Head of caudate nucleus (tissue), 42 donors: ENCODE results near the gene TWF2.

Experiments used
- DNase-seq, 42 donors: peaks; one replicate each; pipeline versions ENCODE4 v3.0.0 to v3.0.0-alpha.2; 2020 to 2021; ENCODE audit warnings: mixed read lengths in 7 of 42
- intact Hi-C: fragments of 100-400 bp; cut with DNase I; formaldehyde crosslinking; loops from one replicate; pipeline ENCODE4 v1.15.0; 2022

TWF2 gene

DNA sequence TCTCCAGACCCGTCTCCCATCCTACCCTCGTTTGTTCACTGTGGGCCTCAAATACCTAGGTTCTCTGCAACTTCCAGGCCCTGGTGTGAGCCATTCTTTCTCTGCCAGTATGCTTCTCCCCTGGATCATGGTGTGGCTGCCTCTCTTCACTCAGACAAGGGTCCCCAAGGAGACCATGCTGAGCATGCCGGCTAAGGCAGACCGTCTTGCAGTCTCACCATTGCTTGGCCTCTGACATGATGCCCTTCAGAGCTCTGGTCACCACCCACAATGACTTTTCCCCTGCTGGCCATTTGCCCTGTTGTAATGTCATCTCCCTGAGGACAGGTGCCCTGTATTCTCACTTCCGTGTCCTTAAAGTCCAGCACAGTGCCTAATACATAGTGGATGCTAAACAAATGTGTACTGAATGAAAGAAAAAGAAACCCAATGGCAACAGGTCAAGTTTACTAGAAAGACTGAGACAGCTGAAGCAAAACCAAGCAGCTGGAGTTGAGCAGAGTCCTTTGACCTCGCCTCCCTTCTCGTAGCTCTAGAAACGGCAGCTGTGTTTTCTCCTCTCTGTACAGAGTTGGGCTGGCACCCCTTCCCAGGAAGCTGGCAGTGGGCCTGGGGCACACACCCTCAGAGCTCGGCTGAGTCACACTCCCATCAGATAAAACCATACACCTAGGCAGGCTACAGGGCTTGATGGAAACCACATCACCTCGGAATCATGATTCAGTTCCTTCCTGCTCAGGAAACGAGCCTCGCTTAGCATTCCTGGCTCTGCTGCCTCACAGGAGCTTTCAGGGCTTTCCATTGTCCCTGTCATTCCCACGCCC, 22.2 kb downstream of the TWF2 start:
- peak in 2 of 42 donors; percentile 11 to 15 for DNase-seq
- intact Hi-C loops, result no loop called here

DNA sequence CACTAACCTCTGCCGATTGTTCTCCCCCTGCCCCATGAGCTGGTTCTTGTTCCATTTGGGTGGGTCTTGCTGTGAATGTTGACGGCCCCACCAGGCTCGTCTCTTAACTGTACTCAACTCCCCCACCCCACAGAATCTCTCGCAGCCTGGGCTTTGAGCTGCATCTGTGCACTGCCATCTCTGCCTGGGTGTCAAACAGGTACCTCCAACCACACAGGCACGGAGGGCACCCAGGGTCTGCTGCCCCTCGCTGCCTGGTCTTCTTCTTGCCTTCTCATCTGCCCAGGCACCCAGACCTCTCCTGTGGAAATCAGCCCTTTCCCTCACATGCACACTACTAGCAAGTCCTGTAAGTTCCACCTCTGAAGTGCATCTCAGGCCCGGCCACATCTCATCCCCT, 23.6 kb downstream of the TWF2 start:
- intact Hi-C loops, result no loop called here
- peak in 1 of 42 donors; percentile 12 for DNase-seq

DNA sequence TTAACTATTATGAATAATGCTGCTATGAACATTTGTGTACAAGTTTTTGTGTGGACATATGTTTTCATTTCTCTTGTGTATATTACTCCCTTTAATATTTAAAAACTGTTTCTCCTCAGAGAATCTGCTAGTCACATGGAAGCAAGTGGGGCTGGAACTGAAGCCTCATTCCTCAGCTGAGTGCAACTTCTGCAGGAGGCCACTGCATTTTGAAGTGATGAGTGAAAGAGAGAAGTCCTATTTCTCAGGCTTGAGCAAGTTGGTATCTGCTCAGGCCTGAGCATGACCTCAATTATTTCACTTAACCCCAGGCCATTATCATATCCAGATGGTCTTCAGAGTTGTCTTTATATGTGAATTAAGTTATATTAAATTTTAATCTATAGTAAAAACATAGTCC, 25.1 kb downstream of the TWF2 start:
- no peak for DNase-seq
- intact Hi-C loops, result no loop called here

DNA sequence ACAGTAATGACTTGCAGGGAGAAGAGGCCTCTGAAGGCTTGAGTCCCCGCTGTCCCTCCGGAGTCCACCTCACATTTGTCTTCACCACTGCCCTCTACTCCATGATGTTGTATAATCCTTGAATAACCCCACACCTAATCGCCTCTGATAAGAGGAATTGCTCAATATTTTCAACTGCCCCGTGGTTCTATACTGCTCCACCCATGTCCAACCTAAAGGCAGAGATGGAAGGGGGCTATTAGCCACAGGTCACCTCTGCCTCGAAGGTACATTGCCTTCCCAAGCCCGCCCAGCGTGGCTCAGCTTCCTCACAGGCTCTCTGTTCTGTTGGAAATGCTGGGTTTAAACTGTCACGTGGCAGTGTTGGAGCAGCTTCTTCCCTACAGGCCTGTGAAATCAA, 26.0 kb downstream of the TWF2 start:
- intact Hi-C loops, result no loop called here
- no peak for DNase-seq

DNA sequence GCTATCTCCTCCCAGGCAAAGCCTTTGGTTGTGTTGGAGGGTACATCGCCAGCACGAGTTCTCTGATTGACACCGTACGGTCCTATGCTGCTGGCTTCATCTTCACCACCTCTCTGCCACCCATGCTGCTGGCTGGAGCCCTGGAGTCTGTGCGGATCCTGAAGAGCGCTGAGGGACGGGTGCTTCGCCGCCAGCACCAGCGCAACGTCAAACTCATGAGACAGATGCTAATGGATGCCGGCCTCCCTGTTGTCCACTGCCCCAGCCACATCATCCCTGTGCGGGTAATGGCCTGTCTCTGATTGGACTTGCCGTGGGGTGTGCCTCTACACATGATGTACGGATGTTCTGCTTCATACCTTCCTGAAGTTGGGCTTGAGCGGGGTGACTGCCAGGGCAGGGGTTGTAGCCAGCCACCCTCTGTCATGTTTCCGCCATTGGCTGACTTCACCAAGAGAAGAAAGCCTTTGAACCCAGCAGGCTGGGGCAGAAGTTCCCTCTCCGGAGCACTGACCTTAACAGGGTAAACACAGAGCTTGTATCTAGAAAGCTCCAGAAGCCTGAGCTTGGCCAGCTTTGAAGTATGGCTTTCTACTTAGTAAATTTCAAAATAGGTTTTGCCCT, 27.6 kb downstream of the TWF2 start:
- intact Hi-C loops, result no loop called here
- no peak for DNase-seq

DNA sequence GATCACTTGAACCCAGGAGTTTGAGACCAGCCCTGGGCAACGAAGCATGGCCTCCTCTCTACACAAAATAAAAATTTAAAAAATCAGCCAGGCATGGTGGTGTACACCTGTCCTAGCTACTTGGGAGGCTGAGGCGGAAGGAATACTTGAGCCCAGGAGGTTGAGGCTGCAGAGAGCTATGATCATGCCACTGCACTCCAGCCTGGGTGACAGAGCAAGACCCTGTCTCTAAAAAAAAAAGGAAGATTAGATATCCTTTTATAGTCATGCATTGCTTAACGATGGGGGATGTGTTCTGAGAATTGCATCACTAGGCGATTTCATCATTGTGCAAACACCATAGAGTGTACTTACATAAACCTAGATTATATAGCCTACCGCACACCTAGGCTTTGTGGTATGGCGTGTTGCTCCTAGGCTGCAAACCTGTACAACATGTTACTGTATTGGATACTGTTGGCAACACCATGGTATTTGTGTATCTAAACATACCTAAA, 28.4 kb downstream of the TWF2 start:
- no peak for DNase-seq
- intact Hi-C loops, result no loop called here

DNA sequence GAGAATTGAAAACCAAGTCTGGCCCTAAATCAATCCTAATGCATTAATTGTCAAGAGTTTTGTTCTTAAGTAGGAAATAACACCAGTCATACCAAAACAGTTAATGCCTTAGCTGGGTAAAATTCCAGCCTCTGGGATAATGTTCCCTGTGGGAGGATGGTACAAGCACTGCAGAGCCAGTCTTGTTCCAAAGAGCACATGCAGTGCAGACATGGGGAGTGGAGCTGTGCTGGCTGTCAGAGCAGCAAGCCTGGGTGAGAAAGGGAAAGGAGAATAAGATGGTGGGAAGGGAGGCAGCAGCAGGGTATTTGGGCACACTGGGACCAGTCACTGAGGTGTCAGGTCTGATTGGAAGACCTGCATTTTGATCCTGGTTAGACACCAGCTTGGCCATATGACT, 28.9 kb downstream of the TWF2 start:
- no peak for DNase-seq

DNA sequence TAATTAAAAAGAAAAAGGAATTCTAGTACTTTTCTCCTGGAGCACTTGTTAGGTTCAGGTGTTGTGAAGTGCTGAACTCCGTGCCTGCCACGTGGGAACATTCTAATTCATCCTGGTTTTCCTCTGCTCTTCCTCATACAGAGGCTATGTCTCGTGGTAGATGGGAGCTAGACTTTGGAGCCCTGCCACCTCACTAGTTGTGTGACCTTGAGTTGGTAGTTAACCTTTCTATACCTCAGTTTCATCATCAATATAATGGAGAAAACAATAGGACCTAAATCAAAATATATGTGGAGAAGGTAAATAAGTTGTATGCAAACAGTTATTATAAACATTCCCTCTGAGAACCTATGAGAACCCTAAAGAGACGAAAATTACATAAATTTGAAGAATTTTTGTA, 30.4 kb downstream of the TWF2 start:
- no peak for DNase-seq

More for the DNA sequence above, 28.9 kb downstream of the TWF2 start:
- intact Hi-C loops, result no loop called here

DNA sequence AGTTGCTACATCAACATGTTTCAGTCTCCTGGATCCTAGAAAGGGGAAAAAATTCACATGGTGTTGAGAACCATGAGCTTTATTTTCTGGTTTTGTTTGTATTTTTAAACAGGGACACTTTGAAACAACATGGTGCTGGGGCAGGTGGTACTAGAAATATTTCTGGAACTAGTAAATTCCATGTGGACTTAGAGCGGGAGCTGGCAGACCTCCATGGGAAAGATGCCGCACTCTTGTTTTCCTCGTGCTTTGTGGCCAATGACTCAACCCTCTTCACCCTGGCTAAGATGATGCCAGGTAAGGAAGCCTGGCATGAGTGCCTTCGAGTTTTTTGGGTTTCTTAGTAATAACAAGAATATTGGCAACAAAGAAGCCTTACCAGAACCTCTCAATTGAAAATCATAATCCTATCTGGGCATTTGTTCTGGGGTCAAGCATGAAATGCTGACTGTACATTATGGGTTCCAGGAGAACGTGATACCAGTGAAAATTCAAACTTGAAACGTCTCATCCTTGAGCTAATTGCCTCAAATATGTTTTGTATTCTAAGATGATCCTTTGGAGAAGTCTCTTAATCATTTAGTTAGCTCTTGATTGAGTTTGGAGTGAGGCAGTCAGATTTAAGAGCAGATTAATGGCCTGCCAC, 33.1 kb downstream of the TWF2 start:
- DNase-seq, result no peak
- intact Hi-C loops, result no loop called here

More for the DNA sequence above, 30.4 kb downstream of the TWF2 start:
- intact Hi-C loops, result no loop called here

DNA sequence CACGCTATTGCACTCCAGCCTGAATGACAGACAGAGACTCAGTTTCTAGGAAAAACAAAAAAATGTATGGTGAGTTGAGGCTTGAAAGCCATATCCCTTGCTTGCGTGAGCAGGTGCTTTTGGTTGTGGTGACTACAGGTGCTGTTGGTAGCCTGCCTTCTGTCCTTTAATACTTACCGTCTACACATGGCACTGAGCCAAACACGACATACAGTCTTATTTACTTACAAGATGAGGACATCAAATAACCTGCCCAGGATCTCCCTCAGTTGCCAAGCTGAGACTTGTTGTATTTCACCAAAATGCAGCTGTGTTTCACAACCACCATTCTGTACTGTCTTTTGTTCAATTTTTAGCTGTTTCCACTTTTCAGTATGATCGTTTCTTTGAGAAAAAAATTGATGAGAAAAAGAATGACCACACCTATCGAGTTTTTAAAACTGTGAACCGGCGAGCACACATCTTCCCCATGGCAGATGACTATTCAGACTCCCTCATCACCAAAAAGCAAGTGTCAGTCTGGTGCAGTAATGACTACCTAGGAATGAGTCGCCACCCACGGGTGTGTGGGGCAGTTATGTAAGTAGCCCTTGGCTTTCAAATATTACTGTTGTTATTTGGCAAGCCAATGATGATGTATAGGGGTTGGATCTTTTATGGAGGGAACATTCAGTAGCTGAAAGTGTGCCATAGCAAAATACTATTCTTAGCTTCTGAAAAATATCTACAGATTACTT, 34.5 kb downstream of the TWF2 start:
- DNase-seq, result peak in 1 of 42 donors; percentile 26
- intact Hi-C loops, result no loop called here

DNA sequence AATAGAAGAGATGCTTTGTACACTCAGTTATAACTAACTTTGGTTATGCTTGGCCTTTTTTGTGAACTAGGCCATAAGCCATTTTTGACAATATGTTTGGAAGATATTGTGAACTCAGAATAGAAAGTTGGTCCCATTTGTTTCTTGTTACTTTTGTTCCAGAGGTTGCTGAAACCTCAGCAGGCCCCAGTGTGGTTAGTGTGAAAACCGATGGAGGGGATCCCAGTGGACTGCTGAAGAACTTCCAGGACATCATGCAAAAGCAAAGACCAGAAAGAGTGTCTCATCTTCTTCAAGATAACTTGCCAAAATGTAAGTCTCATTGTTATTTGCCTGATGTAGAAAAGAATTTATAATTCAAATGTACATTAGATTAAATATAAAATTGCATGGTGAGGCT, 35.3 kb downstream of the TWF2 start:
- intact Hi-C loops, result no loop called here
- no peak for DNase-seq

DNA sequence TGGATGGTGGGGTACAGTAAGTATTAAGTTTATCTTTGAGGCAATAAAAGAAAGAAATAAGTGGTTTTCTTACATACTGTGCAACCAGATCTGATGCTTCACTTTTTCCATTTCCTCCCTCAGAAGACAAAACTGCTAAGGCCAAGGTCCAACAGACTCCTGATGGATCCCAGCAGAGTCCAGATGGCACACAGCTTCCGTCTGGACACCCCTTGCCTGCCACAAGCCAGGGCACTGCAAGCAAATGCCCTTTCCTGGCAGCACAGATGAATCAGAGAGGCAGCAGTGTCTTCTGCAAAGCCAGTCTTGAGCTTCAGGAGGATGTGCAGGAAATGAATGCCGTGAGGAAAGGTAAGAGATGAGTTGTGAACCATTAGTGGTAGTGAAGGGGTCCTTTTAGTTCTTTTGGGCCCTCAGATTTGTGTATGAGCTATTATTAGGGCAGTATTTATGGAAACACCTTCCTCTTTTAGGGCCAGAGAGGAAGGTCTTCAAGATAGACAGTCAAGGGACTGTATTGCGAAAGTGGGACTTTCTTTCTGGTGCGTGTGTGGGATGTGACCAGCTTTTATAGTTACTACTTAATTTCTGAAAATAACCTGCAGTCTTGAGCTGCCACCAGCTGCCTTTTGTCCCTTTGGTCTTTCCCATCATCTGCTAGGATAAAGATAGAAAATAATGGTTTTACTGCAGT, 36.4 kb downstream of the TWF2 start:
- intact Hi-C loops, result no loop called here
- no peak for DNase-seq

DNA sequence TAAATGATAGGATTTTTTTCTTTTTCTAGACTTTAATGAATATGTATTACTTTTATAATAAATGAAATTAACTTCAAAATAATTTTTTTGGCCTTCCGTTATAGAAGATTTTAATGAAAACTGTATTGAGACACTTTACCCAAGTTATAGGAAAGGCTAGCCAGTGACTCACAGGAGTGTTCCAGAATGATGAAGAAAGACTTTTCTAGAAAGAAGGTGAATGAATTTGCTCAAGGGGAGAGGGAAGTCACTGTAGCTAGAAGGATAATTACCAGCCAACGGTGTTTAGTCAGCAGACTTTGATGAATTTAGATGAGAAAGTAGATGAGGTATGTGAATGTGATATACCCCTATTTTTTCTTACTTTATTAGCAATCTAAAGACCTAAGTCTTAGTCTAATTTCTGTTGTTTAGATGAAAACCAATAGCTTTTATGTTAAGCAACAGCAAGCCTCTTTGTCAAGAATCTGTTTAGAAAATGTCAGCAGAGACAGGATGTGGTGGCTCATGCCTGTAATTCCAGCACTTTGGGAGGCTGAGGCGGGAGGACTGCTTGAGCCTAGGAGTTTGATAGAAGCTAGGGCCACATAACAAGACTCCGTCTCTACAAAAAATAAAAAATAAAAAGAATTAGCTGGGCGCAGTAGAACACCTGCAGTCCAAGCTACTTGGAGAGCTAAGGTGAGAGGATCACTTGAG, 37.8 kb downstream of the TWF2 start:
- DNase-seq, result no peak
- intact Hi-C loops, result no loop called here

DNA sequence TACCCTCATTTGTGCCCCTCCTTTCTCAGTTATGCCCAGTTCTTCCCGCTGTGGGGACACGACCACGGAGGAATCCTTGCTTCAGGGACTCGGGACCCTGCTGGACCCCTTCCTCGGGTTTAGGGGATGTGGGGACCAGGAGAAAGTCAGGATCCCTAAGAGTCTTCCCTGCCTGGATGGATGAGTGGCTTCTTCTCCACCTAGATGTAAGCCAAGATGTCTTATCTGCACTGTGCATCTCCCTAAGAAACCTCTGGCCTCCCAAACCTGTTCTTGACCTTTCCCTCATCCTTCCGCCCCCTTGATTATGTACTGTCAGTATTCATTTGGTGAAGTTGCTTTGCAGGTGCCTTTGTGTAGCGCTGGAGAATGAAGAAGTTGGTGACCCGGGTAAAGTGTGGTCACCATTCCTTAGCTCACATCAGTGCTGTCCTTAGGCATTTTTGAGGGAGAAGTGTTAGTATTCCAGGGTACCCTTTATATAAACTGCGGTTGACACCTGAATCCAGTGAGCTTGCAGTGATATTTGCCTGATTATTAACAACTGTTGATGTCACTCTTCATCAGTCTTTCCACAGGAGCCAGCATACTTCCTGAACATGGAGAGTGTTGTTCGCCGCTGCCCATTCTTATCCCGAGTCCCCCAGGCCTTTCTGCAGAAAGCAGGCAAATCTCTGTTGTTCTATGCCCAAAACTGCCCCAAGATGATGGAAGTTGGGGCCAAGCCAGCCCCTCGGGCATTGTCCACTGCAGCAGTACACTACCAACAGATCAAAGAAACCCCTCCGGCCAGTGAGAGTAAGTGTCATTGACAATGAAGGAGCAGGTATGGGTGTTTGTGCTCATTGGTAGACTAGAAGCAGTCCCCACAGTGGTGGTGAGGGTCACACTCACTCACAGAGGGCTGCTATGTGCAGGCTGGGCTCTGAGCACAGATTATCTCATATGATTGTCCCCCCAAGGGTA, 40.0 kb downstream of the TWF2 start:
- no peak for DNase-seq
- intact Hi-C loops, result loop anchor here (5.0 kb wide), 1 partner anchor 38 kb away; the partner anchor contains the start of gene TWF2

DNA sequence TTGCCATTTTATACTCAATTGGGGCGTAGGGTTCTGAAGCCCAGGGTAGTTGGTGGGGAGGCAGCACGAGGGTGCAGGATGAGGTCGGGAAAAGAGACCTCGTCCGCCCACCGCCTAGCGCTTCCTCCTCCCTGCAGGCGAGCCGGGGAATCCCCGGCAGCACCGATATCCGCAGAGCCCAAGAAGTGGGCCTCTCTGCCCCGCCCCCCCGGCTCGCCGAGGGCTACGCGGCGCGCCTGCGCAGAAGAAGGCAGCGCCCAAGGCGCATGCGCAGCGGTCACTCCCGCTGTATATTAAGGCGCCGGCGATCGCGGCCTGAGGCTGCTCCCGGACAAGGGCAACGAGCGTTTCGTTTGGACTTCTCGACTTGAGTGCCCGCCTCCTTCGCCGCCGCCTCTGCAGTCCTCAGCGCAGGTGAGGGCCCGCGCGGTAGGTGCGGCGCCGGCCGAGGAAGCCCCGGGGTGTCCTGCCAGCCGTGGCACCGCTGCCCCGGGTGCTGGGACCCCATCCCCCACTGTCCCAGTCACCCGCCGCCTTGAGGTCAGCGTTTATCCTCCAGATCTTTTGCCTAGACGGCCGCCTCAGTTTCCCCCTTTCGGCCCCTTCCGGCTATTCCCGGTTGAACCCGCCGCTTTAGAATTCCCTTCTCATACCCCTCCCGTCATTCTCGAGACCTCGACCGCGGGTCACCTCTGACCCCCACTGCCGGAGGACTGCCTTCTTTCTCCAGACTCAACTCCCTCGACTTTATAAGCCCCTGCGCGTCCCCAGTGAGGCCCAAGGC, 40.9 kb downstream of the TWF2 start, which contains the start of gene ALAS1:
Gene ALAS1, plus strand, starts transcription at position 319 of the 784 bp plus-strand sequence. CDS start 1,082 bp downstream, outside the sequence.
- intact Hi-C loops, result loop anchor here (5.0 kb wide), 1 partner anchor 39 kb away; the partner anchor contains the start of gene TWF2

DNA sequence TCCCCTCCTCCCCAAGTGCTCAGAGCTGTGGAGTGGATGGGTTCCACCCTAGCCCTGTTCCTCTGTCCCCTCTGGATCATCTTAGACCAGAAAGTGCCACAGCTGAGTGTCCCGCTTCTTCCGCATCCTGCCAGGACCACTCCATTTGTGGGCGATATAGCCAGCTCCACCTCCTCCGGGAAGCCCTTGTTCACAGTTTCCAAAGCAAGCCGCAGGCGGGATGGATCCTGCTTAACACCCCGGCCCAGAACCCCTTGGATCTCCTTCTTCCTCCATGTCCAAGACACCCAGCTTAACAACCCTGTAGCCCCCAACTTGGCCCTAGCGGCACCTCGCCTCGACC, 41.5 kb downstream of the TWF2 start:
- peak in 3 of 42 donors; percentile 9 to 38 (median 26) for DNase-seq
- intact Hi-C loops, result loop anchor here (5.0 kb wide), 1 partner anchor 40 kb away; the partner anchor contains the start of gene TWF2

More for the DNA sequence above, 40.9 kb downstream of the TWF2 start, which contains the start of gene ALAS1:
- DNase-seq, result peak; percentile 78 to 95 (median 90)
